GM19025 (cell line): ENCODE measurements around the gene ZSCAN16.

Source experiments
- ATAC-seq: cut with Tn5 transposase; IDR thresholded peaks from one replicate; pipeline ENCODE4 v1.9.1; 2021; ENCODE audit warnings: mild to moderate bottlenecking, low read depth, moderate library complexity; ENCODE audit not compliant: unreplicated experiment

Gene ZSCAN16

DNA sequence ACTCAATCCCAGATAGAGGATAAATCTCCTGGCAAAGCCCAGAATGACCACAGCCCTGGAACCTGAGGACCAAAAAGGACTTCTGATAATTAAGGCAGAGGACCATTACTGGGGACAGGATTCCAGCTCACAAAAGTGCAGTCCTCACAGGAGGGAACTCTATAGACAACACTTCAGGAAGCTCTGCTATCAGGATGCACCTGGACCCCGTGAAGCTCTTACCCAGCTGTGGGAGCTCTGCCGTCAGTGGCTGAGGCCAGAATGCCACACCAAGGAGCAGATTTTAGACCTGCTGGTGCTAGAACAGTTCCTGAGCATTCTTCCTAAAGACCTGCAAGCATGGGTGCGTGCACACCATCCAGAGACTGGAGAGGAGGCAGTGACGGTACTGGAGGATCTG lies 992 bp downstream of the ZSCAN16 start:
- ATAC-seq, result no peak

DNA sequence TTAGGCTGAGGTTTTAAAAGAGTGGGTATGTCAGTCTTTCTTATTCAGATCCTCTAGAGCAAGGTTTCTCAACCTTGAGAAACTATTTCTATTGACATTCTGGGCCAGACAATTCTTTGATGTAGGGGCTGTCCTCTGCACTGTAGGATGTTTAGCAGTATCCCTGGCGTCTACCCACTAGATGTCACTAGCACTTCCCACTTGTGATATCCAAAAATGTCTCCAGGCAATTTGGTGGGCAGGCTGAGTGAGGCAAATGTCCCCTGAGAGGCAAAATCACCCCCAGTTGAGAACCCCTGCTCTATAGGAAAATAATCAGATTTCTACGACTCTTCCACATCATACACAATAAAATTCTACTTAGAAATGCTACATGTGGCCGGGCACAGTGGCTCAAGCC lies 9.6 kb downstream of the ZSCAN16 start:
- ATAC-seq, result no peak

DNA sequence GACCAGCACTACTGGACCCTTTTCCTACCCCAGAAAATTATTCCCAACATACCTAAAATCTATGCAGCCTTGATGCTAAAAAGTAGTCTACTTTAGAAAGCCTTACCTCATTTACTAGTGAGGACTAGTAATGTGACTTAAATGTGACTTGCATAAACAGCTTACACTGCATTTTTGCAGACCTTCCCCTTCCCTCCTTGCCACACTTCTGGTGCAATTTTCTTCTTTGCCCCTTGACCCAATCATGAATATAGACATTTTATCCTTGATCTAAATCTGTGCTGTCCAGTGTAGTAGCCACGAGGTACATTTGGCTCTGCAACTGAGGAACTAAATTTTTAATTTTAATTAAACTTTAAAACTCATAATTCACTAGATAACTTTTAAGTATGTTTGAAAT lies 10.3 kb downstream of the ZSCAN16 start:
- no peak for ATAC-seq

DNA sequence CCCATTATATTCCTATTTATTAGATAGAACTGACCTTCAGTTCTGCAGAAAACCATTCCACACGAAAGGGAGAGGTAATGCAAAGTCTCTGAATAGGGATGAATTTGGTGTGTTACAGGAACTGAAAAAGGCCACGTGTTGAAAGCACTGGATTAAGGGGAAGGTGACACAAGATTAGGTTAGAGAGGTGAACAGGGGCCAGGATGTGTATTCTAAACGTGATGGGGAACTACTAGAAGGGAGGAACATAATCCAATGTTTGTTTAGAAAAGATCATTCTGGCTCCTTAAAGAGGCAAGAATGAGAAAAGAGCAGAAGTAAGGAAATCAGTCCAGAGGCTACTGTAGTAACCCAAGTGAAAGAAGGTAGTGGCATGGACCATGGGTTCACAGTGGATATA lies 11.0 kb downstream of the ZSCAN16 start:
- ATAC-seq, result no peak

DNA sequence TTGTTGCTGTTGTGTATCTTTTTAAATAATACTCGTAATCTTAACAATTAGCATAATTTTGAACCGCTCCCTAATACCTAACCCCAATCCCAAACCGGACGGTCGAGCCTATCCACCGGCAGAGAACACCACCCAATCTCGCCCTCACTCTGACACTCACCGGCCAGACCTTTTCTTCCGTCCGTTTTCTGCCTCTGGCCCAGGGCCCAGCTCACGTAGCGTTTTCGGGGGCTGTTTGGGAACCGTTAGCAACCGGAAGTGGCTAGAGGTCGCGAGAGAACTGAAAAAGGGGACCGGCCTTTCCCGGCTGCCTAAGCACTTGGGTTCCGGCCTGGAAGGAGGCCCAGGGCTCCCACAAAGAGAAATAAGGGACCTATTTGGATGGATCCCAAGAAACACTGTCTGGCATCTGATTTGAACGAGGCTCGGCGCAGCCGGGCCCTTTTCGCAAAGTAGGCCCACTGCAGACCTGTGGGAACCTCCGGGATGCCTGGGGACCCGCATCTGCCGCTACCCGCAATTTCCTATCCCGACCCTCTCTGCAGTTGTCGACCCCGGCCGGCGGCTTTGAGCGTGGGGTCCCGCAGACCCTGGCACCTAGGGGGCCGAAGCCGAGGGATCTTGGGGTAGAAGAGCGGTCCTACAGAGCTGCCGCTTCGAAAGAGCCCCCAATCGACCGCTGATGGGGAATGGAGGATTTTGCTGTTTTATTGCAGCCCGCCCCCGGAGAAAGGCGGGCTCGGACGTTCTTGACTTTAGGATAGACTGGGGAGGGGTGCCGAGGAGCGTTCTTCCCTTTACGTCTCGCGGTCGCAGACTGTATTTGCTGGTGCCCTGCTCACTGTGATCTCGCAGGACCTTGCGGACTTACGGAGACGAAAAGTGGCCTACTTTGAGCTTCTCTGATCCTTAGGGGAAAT lies 12.4 kb downstream of the ZSCAN16 start:
- peak; percentile 42 for ATAC-seq

DNA sequence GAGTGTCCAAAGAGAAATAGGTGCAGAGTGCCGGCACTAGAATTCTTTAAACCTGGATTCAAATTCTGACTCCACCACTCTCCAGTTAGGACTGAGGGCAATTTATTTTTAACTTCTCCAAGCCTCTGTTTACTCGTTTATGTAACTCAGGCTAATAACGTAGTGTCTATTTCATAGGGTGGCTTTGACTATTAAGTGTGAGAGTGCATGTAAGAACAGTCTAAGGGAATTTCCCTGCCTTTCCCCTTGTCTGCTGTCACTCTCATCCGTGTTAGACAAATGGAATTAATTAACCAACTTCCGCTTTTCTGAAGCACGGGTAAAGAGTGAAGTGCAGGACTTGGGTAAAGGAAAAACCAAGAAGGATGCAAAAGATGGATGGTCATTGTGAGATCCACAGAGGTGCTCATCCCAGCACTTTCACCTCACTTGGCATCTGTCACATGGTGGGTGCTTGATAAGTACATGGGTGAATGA lies 13.1 kb downstream of the ZSCAN16 start:
- peak; percentile 35 for ATAC-seq

DNA sequence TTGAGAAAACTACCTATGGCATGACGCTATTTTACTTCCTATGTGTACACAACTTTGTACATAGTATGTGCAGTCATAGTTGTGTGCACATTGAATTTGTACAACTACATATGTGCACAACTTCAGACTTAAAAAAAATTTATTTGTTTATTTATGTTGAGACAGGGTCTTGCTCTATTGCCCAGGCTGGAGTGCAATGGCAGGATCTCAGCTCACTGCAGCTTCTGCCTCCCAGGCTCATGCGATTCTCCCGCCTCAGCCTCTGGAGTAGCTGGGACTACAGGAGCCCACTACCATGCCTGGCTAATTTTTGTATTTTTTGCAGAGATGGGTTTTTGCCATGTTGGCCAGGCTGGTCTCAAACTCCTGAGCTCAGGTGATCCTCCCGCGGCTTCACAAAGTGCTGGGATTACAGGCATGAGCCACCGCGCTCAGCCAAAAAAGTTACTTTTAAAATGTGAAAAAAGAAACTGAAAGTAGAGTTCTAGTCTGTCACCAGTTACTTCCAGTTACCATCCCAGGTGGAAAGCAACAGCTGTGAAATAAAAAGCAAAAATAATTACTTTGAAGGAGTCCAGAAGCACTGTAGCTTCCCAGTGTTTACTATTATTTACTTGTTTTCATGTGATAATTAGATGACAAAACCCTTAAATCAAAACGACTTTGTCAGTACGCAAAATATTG lies 15.6 kb downstream of the ZSCAN16 start:
- ATAC-seq, result no peak

DNA sequence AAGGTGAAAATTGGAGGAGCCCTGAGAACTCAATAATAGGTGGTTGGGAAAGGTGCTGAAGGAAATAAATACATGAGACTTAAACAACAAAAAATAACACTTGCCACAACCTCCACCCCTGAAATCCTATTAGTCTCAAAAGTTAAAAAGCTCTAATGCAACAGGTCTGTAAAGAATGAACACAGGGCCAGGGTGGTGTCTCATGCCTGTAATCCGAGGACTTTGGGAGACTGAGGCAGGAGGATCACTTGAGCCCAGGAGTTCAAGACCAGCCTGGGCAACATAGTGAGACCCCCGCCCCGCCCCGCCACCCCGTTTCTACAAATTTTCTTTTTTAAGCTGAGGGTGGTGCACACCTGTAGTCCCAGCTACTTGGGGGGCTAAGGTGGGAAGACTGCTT lies 16.2 kb downstream of the ZSCAN16 start:
- no peak for ATAC-seq

DNA sequence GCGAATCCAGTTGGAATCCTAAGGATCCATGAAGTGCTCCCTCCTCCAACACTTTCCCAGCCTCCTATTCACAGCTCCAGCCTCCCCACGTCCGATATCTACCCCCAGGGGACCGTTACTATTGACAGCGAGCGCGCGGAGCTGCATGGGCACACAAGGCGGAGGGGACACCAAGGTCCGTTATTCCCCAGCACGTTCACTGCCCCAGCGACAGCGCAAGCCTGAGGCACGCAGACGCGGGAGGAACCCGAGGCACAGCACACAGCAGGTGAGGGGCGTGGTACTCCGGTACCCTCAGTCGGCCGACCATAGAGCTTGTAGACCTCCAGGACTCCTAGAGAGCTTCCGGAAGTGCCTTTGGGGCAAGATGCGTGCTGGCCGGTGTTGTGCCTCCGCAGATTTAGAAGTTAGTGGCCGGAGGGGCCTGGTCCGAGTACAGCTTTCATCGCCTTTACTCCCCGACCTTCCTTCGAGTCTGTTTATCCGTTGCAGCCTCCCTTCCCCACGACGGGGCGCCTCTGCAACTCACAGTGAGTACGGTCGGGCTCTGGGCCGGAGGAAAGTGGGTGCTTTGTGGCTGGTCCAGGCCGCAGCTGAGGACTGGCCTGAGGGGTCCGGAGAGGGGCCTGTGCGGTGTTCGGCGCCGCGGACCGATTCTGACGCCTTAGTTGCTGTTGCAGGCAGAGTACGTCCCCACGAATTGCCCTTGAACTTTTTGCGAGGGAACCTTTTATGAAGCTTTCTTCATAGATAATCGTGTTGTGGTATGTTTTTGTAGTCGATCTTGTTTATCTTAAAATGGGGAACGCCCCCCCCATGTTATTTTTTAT lies 17.3 kb downstream of the ZSCAN16 start, which contains the start of gene ZKSCAN8:
Gene ZKSCAN8 (plus strand): TSS at position 384 of the 830 bp plus-strand sequence. CDS start 6,525 bp downstream, outside the sequence.
- peak; percentile 71 for ATAC-seq

DNA sequence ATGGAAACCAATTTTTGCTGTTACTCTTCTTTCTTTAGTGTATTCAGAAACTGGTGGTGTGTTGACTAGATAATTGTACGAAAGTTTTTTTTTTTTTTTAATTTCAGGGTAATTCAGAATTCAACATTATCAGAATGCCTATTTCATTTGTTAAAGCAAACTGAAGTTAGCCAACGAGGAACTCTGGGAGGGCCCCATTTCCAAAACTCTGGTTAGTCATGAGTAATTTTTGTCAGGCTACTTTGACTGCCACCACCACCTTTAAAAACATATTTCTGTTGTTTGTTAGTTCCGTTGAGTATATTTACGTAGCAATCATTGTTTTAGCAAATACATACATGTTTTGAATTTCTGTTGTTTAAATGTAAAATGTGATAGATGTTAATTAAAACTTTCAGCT lies 18.0 kb downstream of the ZSCAN16 start:
- no peak for ATAC-seq

DNA sequence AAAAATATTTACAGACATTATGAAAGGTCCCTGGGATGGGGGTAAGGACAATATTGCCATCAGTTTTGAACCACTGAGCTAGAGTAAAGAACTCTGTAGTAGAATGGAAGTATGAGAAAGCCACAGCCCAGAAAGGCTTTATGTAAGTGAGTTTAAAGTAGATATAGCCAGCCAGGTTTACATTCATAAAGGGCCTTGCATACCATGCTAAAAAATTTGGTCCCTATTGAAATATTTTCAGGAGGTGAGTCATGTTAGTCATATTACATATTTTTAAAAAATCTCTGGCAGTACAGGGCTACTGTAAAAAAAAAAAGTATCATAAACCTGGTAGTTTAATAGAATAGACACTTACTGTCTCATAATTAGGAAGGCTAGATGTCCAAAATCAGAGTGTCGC lies 20.8 kb downstream of the ZSCAN16 start:
- ATAC-seq, result no peak

DNA sequence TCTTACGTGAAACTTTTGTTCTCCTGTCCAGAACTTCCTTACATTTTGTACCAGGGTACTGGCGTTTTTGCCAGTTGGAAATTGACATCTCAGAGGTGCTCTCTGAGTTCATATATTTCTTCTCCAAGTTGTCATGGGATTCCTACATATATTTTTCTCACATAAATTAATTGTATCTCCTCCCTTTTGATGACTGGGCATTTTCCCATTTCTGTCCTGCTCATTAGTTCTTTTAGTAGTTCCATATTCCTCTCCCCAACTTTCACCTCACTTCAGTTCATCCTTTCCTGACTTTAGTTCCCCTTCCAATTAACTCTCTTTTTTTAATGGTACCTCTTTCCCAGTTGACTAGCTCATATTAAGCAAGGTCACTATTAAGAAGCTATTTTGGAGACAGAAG lies 28.1 kb downstream of the ZSCAN16 start:
- ATAC-seq, result no peak

DNA sequence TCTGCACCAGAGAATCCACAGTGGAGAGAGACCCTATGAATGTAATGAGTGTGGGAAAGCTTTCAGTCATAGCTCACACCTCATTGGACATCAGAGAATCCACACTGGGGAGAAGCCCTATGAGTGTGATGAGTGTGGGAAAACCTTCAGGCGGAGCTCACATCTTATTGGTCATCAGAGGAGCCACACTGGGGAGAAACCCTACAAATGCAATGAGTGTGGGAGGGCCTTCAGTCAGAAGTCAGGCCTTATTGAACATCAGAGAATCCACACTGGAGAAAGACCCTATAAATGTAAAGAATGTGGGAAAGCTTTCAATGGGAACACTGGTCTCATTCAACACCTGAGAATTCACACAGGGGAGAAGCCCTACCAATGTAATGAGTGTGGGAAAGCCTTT lies 29.1 kb downstream of the ZSCAN16 start:
- no peak for ATAC-seq

DNA sequence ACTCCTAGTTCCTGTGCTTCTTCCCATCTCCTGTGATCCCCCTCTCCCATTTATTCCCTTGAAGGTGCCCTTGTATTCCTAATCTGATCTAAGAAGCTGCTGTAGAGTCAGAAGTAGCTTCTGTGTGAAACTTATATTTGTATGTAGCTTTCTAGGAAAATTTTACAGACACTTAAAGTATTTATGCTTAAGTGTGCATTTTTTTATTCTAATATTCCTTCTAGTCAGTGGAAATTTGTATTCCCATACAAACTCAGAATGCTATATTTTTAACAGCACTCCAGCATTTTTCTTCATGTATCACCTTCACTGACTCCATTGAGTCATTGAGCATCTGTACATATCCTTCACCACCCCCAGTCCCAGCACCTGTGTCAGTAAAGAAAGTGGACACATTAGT lies 29.9 kb downstream of the ZSCAN16 start:
- ATAC-seq, result no peak

DNA sequence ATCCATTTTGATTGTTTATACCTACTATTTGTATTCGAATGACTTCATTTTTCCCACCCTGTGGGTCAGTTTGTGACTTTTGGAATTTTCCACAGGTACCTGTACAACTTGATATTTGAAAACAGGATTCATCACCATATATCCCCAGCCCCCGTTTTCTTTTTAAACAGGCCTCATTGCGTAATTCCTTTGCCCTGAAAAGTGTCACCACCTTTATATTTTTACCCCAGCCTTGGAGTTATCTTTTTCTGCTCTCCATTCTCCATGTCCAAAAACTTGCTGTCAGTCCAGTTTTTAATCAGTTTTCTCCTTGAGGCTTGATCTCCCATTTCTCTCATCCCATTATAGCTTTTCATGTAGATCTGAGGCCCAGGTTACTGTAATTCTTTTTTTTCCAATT lies 33.9 kb downstream of the ZSCAN16 start:
- ATAC-seq, result no peak

DNA sequence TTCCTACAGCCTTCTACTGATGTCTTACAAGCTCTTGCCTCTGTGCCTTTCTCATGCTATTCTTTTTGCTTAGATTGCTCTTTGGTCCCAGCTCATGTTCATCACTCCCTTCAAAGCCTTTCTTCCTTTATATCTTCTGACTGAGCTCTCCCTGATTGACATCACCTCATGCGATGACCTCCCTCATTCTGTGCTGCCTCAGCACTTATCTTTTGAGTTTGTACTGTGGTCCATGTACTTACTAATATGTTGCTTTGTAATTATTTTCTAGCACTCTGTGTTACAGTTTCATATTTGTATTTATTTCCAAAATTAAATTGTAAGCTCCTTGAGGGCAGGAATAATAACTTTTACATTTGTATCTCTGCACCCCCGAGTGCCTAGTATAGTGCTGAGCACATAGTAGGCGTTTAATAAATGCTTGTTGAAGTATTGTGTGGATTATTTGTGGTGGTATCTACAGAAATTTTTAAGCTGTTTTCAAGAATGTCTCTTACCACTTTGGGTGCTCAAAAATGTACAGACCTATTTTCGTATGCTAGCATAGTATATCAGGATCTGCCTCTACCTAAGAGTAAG lies 34.7 kb downstream of the ZSCAN16 start:
- no peak for ATAC-seq

DNA sequence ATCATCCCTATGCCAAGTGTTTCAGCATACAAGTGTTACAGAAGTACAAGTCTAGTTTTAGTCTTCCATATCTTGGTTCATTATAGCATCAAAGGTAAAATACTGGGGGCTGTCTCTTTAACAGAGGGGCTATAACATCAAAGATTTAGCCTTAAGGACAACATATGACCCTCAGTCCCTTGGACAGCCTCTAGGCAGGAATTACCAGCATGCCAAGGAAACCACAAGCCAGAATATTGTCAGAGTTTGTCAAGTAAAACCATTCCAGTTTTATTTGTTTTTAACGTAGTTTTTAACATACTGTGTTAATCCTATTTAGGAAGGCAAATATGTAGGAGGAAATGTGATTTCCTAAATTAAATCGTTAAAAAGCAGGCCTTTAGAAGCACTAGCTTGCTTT lies 35.8 kb downstream of the ZSCAN16 start:
- no peak for ATAC-seq

DNA sequence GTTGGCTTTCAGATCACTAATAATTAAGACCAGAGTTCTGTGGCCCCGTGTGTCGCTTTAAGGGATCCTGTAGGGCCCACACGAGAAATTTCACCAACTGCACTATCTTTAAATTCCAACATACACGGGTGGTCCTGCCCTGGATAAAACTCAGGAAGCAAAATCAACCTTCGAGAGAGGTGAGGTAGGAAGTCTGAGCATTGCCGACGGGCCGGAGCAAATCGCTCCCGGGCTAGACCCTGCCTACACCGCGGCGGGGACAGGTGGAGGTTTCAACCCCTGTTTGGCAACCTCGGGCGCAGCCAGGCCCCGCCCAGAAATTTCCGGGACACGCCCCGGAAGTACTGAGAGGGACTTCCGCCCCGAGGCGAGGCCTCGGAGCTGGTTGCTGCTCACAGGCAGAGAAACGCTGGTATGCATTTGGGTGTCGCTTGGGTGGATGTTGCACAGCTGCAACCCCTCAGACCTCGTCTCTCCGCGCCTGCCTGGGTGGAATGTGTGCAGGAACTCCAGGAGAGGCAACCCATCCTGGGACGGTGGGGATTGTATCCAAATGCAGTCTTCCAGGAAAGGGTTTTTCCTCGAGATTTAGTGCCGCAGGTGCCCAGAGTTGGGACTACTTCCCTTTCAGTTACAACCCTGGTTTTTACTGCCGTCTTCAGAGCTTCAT lies 37.1 kb downstream of the ZSCAN16 start:
- peak; percentile 99 for ATAC-seq

DNA sequence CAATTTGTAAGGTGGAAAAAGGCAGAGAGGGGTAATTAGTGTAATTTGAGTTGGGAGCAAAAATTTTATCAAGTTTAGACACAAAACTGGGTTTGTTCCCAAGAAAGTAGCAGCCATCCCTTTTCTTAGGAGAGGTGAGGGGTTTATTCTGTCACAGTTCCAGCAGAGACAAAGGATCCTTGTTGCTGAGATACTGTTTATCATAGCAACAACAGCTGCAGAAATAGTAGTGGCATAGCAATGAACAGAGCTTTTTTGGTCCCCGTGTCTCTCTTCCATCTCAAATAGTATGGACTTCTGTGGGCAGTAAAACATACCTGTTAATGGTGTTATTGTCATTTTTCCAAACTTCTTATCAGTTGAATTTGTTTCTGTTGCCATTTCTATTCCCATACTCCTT lies 41.2 kb downstream of the ZSCAN16 start:
- no peak for ATAC-seq

DNA sequence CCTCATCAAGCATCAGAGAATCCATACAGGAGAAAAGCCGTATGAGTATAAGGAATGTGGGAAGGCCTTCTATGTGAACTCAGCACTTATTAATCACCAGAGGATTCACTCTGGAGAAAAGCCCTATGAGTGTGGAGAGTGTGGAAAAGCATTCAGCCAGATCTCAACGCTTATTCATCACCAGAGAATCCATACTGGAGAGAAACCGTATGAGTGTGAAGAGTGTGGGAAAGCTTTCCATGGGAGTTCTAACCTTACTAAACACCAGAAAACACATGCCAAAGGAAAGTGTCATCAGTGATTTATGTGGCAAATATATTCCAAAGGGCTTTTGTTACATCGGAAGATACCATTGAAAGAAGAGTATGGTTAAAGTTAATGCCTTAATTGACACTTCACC lies 42.7 kb downstream of the ZSCAN16 start:
- ATAC-seq, result no peak
